C4-2B (cell line): ENCODE results near the gene SLC6A6.

Experiments used
- H3K27ac ChIP-seq: fragments of 450-650 bp; 2 replicates; pipeline ENCODE4 v1.5.1; 2017
- ZFX ChIP-seq: fragments of 450-650 bp; IDR thresholded peaks from 2 replicates; pipeline ENCODE4 v1.6.1; 2017
- TF ChIP-seq, protein P1 (sequence below): fragments of 450-650 bp; conservative IDR thresholded peaks from 2 replicates; pipeline ENCODE4 v1.5.1; 2017; ENCODE audit warnings: mild to moderate bottlenecking

SLC6A6 gene

GRCh38 chr3:14393440-14394106 is 8.8 kb upstream of the SLC6A6 start:
- TF ChIP-seq, protein P1, sequence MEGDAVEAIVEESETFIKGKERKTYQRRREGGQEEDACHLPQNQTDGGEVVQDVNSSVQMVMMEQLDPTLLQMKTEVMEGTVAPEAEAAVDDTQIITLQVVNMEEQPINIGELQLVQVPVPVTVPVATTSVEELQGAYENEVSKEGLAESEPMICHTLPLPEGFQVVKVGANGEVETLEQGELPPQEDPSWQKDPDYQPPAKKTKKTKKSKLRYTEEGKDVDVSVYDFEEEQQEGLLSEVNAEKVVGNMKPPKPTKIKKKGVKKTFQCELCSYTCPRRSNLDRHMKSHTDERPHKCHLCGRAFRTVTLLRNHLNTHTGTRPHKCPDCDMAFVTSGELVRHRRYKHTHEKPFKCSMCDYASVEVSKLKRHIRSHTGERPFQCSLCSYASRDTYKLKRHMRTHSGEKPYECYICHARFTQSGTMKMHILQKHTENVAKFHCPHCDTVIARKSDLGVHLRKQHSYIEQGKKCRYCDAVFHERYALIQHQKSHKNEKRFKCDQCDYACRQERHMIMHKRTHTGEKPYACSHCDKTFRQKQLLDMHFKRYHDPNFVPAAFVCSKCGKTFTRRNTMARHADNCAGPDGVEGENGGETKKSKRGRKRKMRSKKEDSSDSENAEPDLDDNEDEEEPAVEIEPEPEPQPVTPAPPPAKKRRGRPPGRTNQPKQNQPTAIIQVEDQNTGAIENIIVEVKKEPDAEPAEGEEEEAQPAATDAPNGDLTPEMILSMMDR = no peak
- TF ChIP-seq ZFX = no peak

DNA sequence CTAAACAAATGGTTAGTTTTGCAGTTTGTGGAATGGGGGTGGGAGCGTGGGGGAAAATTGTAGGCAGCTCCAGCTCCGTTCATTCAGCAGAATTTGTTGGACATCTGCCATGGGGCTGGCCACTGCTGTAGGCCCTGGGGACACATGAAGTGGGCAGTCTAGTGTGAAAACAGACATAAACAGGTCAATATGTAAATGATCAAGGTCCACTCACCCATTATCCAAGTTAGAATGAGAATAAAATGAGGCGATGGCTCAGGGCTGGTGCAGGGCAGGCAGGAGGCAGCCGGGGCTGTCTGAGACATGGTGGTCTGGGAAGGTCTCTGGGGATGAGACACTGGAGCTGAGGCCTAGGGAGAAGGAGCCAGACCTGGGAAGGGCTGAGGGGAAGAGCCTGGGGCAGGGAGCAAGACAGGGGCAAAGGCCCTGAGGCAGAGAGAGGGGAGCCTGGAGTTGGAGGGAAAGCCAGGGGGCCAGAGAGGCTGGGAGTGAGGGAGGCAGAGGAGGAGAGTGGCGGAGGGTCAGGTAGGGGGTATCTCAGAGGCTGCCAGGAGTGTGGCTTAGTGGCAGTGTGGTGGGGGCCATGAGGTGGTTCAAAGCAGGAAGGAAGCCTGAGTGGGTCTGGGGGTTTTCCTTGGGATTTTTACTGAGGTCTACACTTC is 6.2 kb upstream of the SLC6A6 start:
- TF ChIP-seq, protein P1 = no peak
- no peak for TF ChIP-seq ZFX
- H3K27ac ChIP-seq = no peak overlapping the region

More at GRCh38 chr3:14393440-14394106, 8.8 kb upstream of the SLC6A6 start:
- H3K27ac ChIP-seq = no peak overlapping the region

- TF ChIP-seq ZFX = no peak
- TF ChIP-seq, protein P1 = no peak
- H3K27ac ChIP-seq = no peak overlapping the region
Measured at GRCh38 chr3:14397046-14397445, 5.4 kb upstream of the SLC6A6 start.

DNA sequence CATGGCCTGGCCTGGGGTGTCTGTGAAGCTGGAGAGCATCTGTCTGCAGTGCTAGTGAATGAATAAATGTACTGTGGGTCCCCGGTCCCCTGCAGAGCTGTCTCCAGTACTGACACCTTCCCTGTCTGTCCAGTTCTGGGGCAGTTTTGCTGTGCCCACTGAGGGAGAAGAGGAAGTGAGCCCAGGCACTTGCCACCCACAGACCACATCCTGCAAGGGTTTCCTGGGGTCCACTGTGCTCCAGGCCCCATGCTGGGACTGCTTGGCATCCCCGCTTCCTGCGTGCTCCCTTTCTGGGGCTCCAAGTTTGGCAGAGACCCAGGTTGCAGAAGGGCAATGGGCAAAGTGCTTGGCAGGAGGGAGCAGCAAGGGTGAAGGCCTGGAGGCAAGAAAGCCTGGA is 4.9 kb upstream of the SLC6A6 start:
- no peak overlapping the region for H3K27ac ChIP-seq
- TF ChIP-seq, protein P1 = no peak
- no peak for TF ChIP-seq ZFX

GRCh38 chr3:14397940-14398796 is 4.2 kb upstream of the SLC6A6 start:
- H3K27ac ChIP-seq = no peak overlapping the region
- no peak for TF ChIP-seq ZFX

- TF ChIP-seq, protein P1 = no peak
- TF ChIP-seq ZFX = no peak
- no peak overlapping the region for H3K27ac ChIP-seq
Measured at GRCh38 chr3:14398797-14399106, 3.7 kb upstream of the SLC6A6 start.

GRCh38 chr3:14401692-14402303 is 608 bp upstream of the SLC6A6 start:
- H3K27ac ChIP-seq = peak overlapping the region; percentile 76
- no peak for TF ChIP-seq ZFX
- TF ChIP-seq, protein P1 = no peak
